GM08714 (cell line): Measurements from ENCODE around the gene ETS1.

Experiments
- H3K4me3 ChIP-seq: fragments of 200-500 bp; sonication (Bioruptor generic); 2 replicates; pipeline ENCODE4 v1.5.1; 2014; ENCODE audit warnings: mild to moderate bottlenecking, low read length, inconsistent platforms
- ZNF274 ChIP-seq: IDR thresholded peaks from 2 replicates; pipeline ENCODE4 v1.6.1; 2012; ENCODE audit warnings: mild to moderate bottlenecking, low read depth, low read length

Gene ETS1

DNA sequence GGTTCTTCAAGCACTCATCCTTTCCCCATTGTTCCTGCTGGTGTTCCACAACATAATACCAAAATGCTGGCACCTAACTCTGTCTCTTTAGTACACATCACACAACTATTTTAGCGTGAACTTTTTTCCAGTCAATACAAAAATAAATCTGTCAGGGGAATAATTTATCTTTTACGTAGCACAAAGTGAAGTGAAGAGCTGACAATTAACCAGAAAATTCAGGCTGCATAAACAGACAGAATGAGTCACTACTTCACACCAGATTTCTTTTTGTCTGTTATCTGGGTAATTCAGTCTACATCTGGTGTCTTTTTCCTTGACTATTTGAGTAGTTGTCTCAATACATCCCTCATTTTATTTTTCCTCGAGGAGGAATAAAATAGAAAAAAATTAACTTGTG is 7.9 kb upstream of the ETS1 start:
- H3K4me3 ChIP-seq: no peak overlapping the region
- no peak for TF ChIP-seq ZNF274

DNA sequence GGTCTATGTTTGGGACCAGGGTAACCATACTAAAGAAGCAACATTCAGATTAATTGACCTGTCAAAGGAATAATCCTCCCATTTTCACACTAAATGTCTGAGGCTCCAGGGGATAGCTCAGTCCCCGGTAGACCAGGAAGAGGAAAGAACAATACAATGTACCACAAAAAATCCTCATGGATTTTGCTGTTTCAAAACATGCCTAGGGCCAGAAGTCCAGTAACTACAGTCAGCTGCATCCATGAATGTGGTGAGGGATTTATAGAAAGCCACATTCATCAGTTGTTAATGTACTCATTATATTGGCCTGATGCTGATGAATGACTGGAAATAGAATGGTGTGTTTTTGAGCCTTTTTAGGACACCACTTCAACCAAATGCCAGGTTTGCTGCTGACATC is 6.9 kb upstream of the ETS1 start:
- no peak overlapping the region for H3K4me3 ChIP-seq
- TF ChIP-seq ZNF274: no peak

DNA sequence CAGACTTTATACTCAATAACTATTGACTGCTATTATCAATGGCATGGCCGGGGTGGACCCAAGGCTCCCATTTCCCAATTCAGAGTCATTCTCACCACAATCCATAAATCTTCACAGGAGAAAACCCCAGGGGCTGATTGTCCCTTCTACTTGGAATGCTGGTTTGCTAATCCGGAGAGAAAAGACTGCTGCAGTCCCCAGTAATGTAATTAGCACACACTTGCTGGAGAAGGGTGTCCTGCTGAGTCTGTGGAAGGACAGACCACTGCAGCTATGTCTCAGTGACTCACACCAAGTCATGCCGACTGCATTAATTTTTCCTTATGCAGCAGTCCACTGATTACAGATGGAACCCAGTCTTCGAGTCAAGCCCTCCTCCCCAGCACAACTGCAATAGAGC is 5.9 kb upstream of the ETS1 start:
- TF ChIP-seq ZNF274: no peak
- H3K4me3 ChIP-seq: no peak overlapping the region

DNA sequence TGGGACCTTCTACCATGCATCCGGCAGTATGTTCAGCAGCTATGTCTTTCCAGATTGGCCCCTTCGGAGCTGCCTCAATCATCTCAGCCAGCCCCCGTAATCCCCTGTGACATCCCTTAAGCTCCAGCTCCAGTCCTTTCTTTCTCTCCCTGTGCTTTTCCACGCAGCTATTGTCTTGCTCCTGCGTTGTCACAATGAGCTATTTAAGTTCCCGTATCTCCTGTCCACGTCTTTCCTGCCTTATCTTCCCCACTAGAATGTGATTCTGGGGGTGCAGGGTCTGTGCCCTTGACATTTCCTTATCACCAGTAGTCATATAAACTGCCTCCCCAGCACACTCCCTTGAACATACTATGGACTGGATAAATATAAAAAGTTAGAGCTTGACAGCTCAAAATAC is 5.1 kb upstream of the ETS1 start:
- H3K4me3 ChIP-seq: no peak overlapping the region
- TF ChIP-seq ZNF274: no peak

DNA sequence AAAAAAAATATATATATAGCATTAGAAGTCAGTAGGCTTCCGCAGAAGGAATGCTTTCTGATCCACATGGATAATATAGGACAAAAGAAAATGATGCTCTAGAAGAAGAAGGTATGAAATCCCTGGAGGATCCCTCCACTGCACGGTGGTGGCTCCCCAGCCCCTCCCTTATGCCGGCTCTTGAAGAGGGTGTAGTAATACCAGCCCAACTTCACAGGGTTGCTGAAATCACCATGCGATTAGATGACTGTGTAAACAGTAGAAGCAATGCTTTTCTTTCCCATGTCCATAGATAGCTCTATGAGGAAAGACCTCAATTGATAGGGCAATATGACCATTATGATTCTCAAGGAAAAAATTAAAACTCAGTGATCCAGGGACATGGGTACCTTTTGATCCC is 3.2 kb upstream of the ETS1 start:
- no peak for TF ChIP-seq ZNF274
- H3K4me3 ChIP-seq: no peak overlapping the region

DNA sequence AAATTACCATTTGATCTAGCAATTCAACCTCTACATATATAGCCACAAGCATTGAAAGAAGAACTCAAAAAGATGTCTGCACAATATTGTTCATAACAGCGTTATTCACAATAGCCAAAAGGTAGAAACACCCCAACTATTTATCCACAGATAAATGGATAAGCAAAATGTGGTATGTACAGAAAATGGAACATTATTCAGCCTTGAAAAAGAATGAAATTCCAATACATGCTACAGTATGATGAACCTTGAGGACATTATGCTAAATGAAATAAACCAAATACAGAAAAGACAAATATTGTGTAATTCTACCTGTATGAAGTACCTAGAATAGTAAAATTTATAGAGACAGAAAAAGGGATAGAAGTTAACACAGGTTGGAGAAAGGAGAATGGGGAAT is 2.6 kb upstream of the ETS1 start:
- TF ChIP-seq ZNF274: no peak
- H3K4me3 ChIP-seq: no peak overlapping the region

DNA sequence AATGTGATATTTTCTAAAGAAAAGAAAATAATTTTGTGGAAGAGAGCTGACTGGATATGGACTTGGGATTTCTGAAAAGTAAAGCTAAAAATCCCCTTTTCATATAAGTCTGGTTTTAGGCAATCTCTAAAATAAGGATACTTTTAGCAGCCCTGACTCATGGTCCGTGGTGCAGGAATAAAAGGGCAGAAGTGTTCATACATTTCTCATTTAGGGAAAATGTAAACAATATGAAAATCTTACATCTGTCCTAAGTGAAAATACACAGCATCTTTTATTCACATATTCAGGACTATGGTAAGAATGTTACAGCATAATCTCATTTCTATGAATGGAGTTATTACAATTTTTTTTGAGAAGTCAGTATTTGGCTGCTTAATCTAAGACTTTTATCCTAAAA is 735 bp upstream of the ETS1 start:
- no peak overlapping the region for H3K4me3 ChIP-seq
- no peak for TF ChIP-seq ZNF274

DNA sequence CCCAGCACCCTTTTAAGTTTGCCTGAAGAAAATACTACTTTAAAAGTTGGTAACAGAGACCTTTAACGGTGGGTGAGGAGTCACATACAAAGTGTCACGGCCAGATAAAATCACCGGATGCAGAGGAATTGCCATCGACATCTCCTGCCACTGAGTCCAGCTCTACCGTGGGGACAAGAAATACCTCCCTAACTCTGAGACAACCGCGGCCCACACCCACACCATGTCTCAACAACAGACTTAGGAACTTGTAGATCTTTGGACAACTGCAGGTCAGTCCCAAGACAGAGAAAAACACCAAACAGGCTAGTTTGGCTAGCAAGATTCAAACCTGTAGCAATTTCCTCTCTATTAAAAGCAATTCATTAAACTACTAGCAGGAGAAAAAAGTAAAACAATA is 669 bp downstream of the ETS1 start:
- H3K4me3 ChIP-seq: no peak overlapping the region
- no peak for TF ChIP-seq ZNF274

DNA sequence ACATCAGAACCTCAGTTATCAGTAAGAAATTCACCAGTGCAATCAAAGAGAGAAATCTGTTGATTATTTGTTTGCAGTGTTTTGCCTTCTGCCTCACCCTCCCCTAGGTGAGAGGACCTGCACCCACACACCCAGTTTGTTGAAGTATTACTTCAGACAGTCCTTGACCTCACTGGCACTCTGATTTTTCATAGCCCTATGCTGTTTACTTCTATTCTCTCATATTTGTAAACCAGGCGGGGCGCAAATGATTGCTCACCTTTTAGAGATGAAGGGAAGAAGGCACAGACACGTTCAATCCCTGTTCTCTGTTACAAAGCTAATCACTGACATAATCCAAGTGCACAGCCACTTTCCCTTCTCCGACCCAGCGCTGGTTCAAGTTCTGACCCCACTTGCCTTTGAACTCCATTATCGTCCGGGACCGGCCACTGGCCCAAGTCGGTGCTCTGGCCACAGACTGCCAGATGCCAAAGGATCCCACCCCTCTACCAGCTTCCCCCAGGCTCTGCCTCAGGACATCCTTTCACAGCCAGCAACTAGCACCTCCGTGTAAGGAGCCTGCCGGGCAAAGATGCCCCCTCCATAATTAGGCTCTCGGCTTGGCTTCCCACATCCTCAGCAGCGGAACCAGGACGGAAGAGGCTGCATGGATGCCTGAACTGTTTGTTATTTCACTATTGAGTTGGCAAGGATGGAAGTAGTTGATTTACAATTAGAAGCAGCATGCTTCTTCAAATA is 1.7 kb downstream of the ETS1 start:
- no peak for TF ChIP-seq ZNF274
- H3K4me3 ChIP-seq: no peak overlapping the region

DNA sequence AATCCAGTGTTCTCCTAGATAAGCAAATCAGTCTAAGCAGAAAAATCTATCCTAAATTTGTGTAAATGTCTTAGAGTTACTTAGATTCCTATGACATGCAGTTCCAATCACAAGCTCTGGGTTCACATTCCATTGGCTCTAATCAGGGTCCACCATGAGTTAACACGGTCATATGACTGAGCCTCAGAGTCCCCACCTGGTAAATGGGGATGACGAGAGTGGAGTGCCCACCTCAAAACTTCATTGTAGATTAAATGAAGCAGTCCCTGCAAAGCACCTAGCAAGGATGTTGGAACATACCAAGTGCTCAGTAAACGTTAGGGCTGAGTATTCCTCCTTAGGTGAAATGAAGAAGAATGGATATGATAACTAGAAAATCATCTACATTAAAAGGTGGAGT is 3.1 kb downstream of the ETS1 start:
- H3K4me3 ChIP-seq: no peak overlapping the region

DNA sequence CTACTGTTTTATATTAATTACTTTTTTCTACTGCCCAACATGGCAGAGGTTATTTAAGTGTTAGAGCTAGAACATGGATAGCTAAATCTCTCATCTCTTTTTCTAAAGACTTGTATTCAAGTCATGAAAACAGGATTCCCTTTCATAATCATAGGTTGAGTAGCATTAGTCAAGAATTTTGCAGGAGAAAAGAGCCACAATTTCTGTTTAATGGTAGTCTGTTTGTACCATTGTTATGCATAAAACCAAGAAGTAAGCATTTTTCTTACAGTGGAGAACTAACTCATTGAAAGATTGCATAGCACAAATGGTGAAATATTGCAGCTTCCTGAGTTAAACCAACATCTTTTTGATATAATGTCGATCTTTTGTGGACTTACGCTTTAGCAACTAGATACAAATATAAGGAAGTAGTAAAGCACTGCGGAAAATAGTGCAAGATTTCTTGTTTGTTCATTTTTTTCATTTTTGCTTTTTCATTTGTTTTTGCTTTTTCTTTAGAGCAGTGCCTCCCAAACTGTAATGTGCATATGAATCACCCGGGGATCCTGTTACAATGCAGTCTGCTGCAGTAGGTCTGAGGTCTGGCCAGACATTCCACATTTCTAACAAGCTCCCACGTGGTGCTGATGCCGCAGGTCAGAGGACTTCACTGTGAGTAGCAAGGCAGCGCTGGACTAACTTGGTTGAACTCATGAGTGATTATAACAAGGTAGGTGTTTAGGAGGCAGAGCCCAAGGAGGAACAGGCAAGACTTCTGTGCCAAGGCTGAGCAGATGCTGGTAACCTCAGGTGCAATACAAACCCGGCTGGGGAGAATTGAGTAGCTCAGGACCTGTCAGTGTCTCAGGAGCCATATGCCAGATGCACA is 4.6 kb downstream of the ETS1 start:
- no peak for TF ChIP-seq ZNF274
- no peak overlapping the region for H3K4me3 ChIP-seq

More for the DNA sequence above, 3.1 kb downstream of the ETS1 start:
- TF ChIP-seq ZNF274: no peak

DNA sequence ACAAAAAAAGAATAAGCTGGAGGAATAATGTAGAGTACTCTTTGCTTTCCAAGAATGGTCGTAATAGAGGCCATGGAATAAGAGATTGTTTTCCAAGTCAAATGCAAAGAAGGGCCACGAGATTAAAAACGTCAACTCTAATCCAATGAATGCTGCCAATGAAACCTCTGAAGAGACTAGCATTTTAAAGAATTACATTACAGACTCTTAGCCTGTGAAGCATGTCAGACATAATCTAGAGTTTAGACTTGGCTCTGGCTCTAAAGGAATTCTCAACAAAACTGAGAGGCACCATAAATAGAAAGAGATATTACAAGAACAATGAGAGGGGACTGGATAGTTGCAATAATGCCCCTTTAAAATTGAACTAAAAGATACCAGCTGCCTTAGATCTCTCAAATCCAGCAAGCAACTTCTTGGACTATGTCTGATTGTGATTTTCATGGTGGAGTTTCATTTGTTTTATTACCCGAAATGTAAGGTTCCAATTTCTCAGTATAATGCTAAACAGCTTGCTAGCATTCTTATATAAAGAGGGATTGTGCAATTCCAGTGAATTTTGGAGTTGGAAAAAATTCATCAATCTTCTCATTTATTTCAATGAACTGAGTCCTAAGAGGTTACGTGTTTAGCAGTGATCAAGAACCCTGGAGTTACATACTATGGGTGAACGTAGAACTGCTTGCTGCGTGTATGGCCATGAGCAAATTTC is 5.6 kb downstream of the ETS1 start:
- no peak overlapping the region for H3K4me3 ChIP-seq
- no peak for TF ChIP-seq ZNF274

DNA sequence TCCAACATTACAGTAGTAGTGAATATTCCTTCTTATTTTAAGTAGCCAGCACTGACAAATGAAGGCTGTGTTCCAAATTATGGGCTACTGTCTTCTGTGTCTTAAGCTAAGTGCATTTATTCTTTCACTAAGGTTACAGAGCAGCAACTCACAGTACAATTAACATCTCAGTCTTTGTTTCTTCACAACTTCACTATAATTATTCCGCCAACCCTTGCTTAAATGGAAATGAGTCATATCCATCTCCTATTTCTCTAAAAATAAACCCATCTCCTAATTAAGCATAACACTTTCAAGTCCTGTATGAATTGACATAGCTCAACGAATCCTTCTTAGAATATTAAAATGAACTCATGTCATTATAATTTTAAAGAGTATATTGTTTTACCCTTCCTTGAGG is 6.7 kb downstream of the ETS1 start:
- no peak for TF ChIP-seq ZNF274
- no peak overlapping the region for H3K4me3 ChIP-seq

DNA sequence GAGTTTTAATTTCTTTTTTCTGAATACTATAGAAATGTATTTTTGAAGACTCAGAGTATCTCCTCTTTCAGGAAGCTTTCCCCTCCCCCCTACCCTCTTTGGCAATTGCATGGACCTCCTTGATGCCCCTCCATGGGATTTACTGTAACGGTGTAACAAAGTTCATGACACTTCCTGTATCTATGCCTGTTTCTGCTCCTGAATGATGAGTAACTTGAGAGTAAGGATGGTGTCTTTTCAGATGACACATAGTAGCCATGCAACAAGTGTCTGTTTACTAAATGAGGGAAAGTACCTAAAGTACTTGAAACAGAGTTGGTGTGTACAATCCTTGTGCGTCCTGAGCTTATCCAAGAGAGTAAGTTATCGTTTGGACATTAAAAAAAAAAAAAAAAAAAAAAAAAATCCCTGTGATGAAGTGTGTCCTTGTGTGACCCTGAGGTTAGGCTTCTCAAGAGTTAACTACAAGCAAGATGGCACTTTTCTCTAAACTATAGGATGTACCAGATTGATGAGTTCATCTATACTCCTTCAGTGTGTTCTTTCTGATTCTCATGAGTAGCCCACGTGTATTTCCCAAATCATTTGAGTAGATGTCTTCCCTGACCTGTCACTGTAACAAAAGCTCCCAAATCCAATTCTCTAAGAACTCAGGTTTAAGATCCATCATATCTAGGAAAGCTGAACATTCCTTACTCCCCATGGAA is 7.4 kb downstream of the ETS1 start:
- no peak overlapping the region for H3K4me3 ChIP-seq
- TF ChIP-seq ZNF274: no peak
